Upper lobe of right lung (tissue), 1 donor: ENCODE results near the gene CRISP1. TPM values are rescaled to one million over a fixed set of nuclear protein-coding genes. Genes with fewer than 3 reads are reported as not detected.

Experiments
- ATAC-seq: fragments of 200-7000 bp; cut with Tn5 transposase; one replicate; pipeline ENCODE4 v1.9.1; 2020; ENCODE audit warnings: mild to moderate bottlenecking, moderate library complexity
- DNase-seq: peaks from one replicate; pipeline ENCODE4 v3.0.0-alpha.2; 2020
- H3K27ac ChIP-seq: fragments of 200-600 bp; one replicate; pipeline ENCODE4 v1.8.0; 2022
- H3K27me3 ChIP-seq: fragments of 200-600 bp; one replicate; pipeline ENCODE4 v1.8.0; 2022; ENCODE audit warnings: mild to moderate bottlenecking
- H3K36me3 ChIP-seq: fragments of 200-600 bp; one replicate; pipeline ENCODE4 v1.8.0; 2022
- H3K4me1 ChIP-seq: fragments of 200-600 bp; one replicate; pipeline ENCODE4 v1.8.0; 2022
- H3K4me3 ChIP-seq: fragments of 200-600 bp; one replicate; pipeline ENCODE4 v1.8.0; 2022; ENCODE audit warnings: mild to moderate bottlenecking
- H3K9me3 ChIP-seq: fragments of 200-600 bp; one replicate; pipeline ENCODE4 v1.8.0; 2022
- intact Hi-C: fragments of 100-400 bp; cut with DNase I; formaldehyde crosslinking; loops from one replicate; pipeline ENCODE4 v1.11.0; 2022
- total RNA-seq: library from RNA; stranded (reverse); fragmentation: NEBNext Ultra II Directional; extraction: Animal tissue kit (Norgen Biotek cat#: 25700); gene quantifications from one replicate; pipeline ENCODE4 v1.2.1, GENCODE V29; 2021
- TF ChIP-seq, protein P1 (sequence below): fragments of 200-600 bp; IDR thresholded peaks from one replicate; pipeline ENCODE4 v1.8.0; 2022; ENCODE audit warnings: antibody characterized with exemption
- donor health status: DM: no; HTN: yes; CAD: no; lungs with severe emphysema.

CRISP1 gene
- total RNA-seq, 1 donor from 2014 or later: not detected

DNA sequence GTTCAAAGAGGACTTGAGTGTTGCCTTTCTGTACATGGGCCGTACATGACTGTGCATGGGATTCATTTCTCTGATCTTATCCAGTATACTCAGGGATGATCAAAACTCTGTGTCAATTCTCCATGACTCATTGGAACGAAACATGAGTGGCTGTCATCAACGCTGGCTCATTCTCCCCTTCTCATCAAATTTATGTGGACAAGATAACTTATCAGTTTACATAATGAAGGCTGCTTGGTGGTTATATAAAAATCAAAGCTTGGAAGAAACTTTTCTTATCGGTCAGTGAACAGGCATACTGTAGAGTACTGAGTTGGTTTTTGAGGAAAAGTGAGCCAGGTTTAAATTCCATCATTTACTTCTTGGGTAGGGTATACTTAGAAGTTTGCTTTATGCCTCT is 24.9 kb downstream of the CRISP1 start:
- TF ChIP-seq, protein P1, sequence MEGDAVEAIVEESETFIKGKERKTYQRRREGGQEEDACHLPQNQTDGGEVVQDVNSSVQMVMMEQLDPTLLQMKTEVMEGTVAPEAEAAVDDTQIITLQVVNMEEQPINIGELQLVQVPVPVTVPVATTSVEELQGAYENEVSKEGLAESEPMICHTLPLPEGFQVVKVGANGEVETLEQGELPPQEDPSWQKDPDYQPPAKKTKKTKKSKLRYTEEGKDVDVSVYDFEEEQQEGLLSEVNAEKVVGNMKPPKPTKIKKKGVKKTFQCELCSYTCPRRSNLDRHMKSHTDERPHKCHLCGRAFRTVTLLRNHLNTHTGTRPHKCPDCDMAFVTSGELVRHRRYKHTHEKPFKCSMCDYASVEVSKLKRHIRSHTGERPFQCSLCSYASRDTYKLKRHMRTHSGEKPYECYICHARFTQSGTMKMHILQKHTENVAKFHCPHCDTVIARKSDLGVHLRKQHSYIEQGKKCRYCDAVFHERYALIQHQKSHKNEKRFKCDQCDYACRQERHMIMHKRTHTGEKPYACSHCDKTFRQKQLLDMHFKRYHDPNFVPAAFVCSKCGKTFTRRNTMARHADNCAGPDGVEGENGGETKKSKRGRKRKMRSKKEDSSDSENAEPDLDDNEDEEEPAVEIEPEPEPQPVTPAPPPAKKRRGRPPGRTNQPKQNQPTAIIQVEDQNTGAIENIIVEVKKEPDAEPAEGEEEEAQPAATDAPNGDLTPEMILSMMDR: no peak
- H3K27ac ChIP-seq: no peak overlapping the region
- H3K9me3 ChIP-seq: no peaks in the 10 kb centered on the region
- DNase-seq (no peak), ATAC-seq (no peak)
- intact Hi-C loops: no loop called here
- no peaks in the 10 kb centered on the region for H3K27me3 ChIP-seq
- H3K36me3 ChIP-seq: no peaks in the 10 kb centered on the region
- no peak overlapping the region for H3K4me3 ChIP-seq
- no peaks in the 10 kb centered on the region for H3K4me1 ChIP-seq

DNA sequence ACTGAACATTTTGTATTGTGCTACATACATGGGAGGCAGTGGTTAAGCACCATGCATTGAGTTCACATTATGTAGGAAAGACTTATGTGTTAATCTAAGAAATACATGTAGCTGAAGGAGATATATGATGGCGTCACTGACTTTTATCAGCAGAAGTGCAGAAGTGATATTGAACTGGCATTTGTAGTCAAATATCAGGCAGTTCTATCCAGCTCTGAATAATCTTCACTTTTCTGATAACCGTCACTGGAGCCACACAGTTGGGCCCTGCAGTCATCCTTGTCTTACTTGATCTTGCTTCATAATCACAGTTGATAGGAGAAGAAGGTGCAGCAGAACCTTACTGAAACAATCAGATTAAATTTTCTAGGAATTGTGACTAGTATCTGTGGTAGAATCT is 26.4 kb downstream of the CRISP1 start:
- Histone ChIP-seq H3K4me1 (no peaks in the 10 kb centered on the region), H3K27me3 (no peaks in the 10 kb centered on the region), H3K27ac (no peak overlapping the region), H3K4me3 (no peak overlapping the region), H3K9me3 (no peaks in the 10 kb centered on the region), H3K36me3 (no peaks in the 10 kb centered on the region)
- no peak for DNase-seq
- TF ChIP-seq, protein P1: no peak
- intact Hi-C loops: no loop called here
- ATAC-seq: no peak

DNA sequence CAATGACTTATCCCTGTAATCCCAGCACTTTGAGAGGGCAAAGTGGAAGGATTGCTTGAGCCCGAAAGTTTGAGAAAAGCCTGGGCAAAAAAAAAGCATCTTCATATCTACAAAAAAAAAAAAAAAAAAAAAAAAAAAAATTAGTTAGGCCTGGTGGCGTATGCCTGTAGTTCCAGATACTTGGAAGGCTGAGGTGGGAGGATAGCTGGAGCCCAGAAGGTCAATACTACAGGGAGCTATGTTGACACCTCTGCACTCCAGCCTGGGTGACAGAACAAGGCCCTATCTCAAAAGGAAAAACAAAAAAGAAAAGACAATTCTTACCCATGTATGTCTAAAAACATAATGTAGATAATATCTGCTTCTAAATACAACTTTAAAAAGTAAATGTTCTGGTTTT is 27.2 kb downstream of the CRISP1 start:
- Histone ChIP-seq H3K27me3 (no peaks in the 10 kb centered on the region), H3K9me3 (no peaks in the 10 kb centered on the region), H3K36me3 (no peaks in the 10 kb centered on the region), H3K4me1 (no peaks in the 10 kb centered on the region), H3K4me3 (no peak overlapping the region), H3K27ac (no peak overlapping the region)
- TF ChIP-seq, protein P1: no peak
- ATAC-seq (no peak), DNase-seq (no peak)
- intact Hi-C loops: no loop called here

DNA sequence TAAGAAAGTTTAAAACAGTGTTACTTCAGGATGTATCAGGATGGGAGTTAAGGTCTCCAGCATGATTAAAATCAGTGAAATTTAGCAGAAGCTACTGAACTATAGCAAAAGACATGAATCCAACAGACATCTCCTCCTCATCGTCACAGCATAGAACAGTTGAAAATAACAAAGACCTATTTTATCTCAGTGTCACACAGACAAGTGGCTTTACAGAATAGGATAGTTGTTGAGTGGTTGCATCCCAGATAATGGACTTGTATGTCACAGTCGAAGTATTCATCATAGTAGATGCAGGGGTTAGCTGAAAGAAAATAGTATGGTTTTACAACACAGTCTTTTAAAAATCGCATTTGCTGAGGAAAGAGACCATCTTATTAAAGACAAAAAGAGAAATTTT is 31.2 kb downstream of the CRISP1 start:
- no peak overlapping the region for H3K4me3 ChIP-seq
- no peaks in the 10 kb centered on the region for H3K9me3 ChIP-seq
- ATAC-seq (no peak), DNase-seq (no peak)
- no peaks in the 10 kb centered on the region for H3K27me3 ChIP-seq
- no peaks in the 10 kb centered on the region for H3K4me1 ChIP-seq
- intact Hi-C loops: no loop called here
- H3K36me3 ChIP-seq: no peaks in the 10 kb centered on the region
- TF ChIP-seq, protein P1: no peak
- H3K27ac ChIP-seq: no peak overlapping the region

DNA sequence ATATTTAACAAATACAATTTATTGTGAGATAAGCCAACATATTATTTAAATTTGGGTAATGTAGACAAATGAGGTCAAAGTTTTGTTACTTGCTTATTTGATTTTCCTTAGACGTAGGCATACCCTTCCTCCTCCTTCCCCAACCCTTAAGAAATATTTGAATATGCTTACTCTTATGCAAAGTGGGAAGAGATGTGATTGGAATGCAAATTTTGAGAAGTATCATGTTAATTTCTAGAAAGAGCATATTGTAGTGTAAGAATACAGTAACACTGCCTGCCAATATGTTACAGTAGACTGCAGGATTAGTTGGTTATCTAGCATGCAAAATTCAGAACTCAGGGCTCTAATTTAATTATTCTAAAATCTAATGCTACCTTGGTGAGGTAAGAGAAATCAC is 32.9 kb downstream of the CRISP1 start:
- ATAC-seq (no peak), DNase-seq (no peak)
- Histone ChIP-seq H3K4me3 (no peak overlapping the region), H3K27ac (no peak overlapping the region), H3K27me3 (no peaks in the 10 kb centered on the region), H3K36me3 (no peaks in the 10 kb centered on the region), H3K9me3 (no peaks in the 10 kb centered on the region), H3K4me1 (no peaks in the 10 kb centered on the region)
- intact Hi-C loops: no loop called here
- TF ChIP-seq, protein P1: no peak

DNA sequence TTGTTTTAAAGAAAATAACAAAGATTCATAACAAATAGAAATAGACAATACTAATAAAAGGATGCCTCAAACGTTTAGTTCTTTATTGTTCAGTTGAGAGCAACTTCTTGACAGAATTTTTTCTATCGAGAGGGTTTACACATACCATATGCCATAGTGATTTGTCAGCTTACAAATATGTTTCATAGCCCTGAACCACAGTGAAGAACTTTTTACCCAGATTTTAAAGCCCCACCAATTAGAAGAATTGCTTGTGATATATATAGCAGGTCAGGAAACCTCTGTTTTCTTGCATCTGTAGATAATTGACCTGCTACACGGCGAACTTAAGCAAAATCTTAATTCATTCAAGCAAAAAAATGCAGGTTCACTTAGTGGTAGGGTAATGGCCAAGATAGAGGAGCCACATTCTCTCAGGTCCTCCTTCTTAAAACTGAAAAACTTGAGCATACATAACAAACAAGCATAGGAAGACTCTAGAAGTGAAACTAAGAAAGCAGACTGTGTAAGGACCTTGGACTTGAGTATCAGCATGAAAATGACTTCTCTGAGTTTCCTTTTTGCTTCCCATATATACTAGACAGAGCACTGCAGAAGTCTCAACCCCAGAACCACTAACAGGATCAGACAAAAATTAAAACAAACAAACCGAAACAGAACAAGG is 39.5 kb downstream of the CRISP1 start:
- no peaks in the 10 kb centered on the region for H3K36me3 ChIP-seq
- no peaks in the 10 kb centered on the region for H3K9me3 ChIP-seq
- H3K4me1 ChIP-seq: no peaks in the 10 kb centered on the region
- no peak for ATAC-seq
- H3K4me3 ChIP-seq: no peak overlapping the region
- intact Hi-C loops: no loop called here
- TF ChIP-seq, protein P1: no peak
- no peaks in the 10 kb centered on the region for H3K27me3 ChIP-seq
- DNase-seq: no peak
- no peak overlapping the region for H3K27ac ChIP-seq
